Cardiac septum (tissue), 1 donor: ENCODE measurements around the gene HECW1. TPM values are rescaled to one million over a fixed set of nuclear protein-coding genes. Genes with fewer than 3 reads are reported as not detected.

ENCODE experiments used
- DNase-seq: peaks from one replicate; pipeline ENCODE4 v3.0.0-alpha.2; 2020; ENCODE audit warnings: low spot score
- intact Hi-C: fragments of 100-400 bp; cut with DNase I; formaldehyde crosslinking; loops from one replicate; pipeline ENCODE4 v1.14.0; 2022
- total RNA-seq: library from RNA; stranded (reverse); fragmentation: NEBNext Ultra II Directional; extraction: Animal tissue kit (Norgen Biotek cat#: 25700); gene quantifications from one replicate; pipeline ENCODE4 v1.2.1, GENCODE V29; 2021
- donor health status: DM: no; HTN: no; CAD: no.

Gene HECW1
- total RNA-seq, 1 donor from 2014 or later = not detected

DNA sequence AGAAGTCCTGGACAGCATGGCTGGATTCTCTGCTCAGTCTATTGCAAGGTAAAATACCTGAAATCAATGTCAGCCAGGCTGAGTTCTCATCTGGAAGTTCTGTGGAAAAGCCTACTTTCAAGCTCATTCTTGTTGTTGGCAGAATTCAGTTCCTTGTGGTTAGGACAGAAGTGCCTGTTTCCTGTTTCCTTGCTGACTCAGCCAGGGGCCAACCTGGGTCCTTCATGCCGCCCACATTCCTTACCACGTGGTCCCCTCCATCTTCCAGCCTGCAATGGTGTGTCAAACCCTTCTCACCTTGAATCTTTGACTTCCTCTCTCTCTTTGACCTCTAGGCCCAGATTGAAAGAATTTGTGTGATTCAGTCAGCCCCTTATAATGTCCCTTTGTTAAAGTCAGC lies 273.4 kb downstream of the HECW1 start:
- intact Hi-C loops = no loop called here
- no peak for DNase-seq

DNA sequence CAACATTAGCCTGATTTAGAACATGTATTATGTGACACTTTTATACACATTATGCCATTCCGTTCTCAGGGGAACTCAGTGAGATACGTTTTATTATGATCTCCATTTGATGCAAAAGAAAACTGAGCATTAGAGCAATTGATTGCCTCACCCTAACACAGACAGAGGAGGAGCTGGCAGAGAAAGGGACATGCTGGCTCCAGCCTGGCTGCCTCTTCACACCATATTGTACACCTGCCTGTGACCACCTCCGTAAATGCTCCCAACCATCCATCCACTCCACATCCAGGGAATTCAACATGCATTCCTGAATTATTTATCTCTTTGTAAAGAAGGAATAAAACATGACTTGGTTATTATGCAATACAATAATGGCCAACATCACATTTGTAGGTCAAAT lies 275.5 kb downstream of the HECW1 start:
- no peak for DNase-seq
- intact Hi-C loops = no loop called here

DNA sequence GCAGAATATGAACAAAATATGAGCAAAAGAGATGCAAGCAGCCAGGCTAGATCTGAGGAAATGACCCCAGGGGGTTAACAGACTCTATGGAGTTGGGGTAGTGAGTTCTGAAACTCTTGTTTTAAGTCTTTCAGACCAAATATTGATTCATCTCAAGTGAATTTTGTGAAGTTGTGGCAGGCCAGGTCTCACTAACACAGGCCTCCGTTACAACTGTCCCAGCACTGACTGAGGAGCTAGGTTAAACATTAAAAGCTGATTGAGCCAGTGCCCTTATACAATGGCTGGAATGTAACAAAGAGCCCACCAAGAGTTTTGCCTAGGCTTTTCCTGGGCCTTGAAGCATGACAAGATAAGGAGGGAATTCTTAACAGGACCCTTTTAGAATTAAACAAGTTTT lies 278.1 kb downstream of the HECW1 start:
- DNase-seq = no peak
- intact Hi-C loops = no loop called here

DNA sequence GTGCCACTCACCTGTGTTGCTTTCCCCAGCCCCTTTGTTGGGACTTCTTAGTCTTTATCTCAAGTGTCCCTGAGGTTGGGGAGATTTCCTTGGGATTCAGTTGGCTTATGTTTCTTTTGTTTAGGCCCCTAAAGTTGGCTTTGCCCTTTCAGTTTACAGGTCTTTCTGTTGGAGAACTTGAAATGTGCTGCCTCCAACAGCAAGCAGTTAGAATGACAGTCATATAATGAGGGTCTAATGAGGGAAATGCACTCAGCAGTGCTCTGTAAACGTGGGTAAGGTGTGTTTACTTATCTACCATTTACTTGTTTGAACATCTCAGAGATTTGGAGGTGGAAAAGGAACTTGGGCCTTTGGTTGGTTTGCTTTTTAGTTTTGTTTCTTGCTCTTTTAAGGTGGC lies 279.1 kb downstream of the HECW1 start:
- intact Hi-C loops = no loop called here
- DNase-seq = no peak

DNA sequence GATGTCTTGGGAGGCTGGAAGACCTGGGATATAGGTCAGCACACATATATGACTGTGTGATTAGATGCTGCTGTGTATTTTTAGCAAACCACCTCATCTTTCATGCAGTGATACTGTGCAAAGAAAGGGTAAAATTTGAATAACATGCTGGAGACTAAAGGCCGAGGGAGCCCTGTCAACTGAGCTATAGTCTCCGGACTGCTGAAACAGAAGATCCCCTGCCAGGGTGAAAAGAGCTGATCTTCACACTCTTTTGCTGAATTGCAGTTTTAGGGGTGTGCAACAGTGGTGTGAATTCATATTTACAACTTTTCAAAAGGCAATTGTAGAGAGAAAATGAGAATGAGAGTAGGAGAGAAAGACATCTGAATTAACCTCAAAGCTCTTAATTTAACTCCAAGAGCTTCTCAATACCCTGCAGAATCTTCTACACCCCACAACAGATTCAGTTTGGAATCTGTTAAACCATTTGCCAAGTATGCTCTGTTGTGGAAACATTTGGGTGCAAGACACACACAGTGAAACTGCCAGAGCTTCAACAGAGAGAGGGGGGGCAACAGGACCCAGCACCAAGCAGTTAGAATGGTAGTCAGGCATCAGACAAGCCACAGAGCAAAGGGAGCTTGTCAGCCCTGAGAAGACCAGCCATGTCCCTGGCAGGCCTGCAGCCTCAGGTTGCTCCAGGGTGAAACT lies 280.3 kb downstream of the HECW1 start:
- intact Hi-C loops = no loop called here
- no peak for DNase-seq

DNA sequence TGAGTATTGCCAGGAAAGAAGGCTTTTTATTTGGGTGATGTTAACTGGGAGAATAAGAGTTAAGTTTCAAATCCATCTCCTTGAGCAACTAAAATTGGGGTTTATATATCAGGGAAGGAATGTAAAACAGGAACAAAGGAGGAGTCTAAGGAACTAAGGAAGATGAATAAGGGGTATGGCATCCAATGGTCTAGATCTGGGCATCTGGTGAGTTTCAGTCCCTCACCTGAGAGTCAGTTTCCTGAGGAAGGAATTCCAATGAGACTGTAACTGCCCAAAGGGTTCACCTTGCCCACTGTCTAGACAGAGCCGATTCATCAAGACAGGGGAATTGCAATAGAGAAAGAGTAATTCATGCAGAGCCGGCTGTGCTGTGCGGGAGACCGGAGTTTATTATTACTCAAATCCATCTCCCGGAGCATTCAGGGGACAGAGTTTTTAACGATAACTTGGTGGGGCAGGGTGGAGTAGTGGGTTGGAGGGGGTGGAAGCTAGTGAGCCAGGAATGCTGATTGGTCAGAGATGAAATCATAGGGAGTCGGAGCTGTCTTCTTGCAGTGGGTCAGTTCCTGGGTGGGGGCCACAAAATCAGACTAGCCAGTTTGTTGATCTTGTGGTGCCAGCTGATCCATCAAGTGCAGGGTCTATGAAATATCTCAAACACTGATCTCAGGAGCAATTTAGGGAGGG lies 282.1 kb downstream of the HECW1 start:
- no peak for DNase-seq
- intact Hi-C loops = no loop called here

DNA sequence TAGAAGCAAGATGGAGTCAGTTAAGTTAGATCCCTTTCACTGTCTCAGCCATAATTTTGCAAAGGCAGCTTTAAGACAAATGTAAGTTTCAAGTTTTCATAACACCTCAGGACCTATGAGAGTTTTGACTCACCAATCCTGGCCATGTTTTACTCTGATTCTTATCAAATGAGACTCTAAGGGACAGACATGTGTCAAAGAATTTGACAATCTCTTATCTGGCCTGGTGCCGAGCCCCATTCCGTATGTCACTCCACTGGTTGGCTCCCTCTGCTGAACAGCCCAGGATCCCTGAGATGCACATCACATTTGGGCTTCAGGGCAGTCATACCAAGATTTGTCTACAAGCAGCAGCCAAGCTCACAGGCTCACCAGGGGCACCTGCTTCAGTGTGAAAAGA lies 282.9 kb downstream of the HECW1 start:
- no peak for DNase-seq
- intact Hi-C loops = no loop called here

DNA sequence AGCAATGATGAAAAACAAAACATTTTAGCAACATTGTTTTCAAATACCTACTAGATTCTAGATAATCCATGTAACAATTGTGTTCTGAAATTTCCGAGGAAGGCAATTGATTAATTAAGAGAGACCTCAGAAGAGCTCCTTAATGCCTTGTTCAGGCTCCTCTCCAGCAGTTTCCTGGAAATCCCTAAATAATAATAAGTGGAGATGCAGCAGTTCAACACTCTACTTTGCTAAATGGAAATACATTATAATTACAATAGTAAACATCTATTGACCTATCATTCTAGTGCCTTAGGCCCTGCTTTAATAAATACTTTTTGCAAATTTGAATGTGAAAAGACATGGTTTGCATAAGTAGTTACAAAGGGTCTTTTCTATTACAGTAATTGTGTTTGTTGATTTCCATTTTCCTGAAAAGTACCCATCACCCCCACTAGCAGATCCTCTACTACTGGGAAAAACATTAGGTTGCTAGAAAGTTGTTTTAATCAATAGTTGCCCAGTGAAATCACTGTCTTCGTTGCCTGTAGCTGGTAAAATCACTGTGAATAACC lies 283.8 kb downstream of the HECW1 start:
- intact Hi-C loops = no loop called here
- no peak for DNase-seq

DNA sequence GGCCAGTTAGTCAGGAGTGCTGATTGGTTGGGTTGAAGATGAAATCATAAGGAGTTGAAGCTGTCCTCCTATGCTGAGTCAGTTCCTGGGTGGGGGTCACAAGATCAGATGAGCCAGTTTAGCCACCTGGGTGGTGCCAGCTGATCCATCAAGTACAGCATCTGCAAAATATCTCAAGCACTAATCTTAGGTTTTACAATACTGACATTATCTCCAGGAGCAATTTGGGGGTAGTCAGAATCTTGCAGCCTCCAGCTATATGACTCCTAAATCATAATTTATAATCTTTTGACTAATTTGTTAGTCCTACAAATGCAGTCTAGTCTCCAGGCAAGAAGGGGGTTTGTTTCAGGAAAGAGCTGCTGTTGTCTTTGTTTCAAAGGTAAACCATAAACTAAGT lies 286.4 kb downstream of the HECW1 start:
- no peak for DNase-seq
- intact Hi-C loops = no loop called here

DNA sequence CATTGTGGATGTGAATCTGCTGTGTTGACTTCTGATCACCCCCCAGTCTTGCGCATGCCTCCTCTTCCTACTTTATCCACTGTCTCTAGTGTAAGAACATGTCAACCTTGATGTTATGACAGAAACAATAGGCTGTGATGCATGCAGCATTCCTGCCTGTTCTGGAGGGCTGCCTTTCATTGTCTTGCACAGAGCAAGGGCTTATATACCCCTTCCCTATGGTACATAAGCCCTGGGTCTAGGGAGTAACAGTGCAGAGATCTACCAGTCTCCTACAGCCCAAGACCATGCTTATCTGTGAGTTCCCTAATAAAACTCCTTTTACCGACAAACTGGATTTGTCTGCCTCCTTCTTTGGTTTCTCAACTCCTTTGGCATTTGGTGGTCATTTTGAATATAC lies 293.5 kb downstream of the HECW1 start:
- intact Hi-C loops = no loop called here
- DNase-seq = no peak

DNA sequence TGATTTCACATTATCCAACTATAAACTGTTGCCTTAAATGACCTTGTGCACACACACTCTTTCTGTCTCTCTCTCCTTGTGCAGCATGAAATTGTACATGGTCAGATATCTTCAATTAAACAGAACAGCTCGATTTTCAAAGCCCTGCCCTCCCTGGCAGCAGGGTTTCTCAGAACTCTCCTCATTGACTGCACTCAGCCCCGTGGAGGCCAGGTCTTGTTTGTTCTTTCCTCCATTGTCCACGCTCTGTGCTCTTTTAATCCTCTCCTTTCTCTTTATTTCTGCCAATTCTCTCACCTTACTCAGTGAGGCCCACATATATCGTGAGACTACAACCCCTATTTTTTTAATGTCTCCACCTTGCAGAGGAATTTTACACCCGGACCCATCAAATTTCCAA lies 294.5 kb downstream of the HECW1 start:
- intact Hi-C loops = no loop called here
- DNase-seq = no peak

DNA sequence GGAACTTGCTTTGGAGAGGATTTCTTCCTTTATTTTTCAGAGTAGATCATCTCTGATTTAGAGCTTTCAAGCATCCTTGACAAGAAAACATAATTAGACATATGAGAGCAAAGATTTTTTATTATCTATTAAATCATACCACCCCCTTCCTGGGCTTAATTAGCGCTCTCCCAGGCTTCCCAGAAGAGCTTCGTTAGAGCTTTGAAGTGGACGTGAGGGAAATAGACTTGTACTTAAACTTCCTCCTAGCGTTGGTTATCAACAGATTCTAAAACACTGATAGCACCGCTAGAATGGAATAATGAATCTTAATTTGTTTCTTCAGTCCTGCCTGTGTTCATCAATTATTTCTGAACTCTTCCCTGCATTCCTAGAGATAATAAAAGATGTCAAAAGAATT lies 296.5 kb downstream of the HECW1 start:
- intact Hi-C loops = no loop called here
- no peak for DNase-seq

DNA sequence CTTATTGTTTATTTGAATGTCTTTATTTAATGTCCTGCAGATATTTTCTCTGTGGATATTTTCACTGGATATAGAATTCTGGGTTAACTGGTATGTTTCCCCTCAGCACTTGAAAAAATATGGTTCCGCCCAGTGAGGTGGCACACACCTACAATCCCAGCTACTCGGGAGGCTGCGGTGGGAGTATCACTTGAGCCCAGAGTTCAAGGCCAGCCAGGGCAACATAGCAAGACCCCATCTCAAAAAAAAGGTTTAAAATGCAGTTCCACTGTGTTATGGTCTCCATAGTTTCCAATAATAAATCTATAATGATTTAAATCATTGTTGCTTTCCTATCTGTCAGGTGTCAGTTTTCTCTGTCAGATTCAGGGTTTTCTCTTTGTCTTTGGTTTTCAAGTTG lies 305.0 kb downstream of the HECW1 start:
- intact Hi-C loops = no loop called here
- no peak for DNase-seq

DNA sequence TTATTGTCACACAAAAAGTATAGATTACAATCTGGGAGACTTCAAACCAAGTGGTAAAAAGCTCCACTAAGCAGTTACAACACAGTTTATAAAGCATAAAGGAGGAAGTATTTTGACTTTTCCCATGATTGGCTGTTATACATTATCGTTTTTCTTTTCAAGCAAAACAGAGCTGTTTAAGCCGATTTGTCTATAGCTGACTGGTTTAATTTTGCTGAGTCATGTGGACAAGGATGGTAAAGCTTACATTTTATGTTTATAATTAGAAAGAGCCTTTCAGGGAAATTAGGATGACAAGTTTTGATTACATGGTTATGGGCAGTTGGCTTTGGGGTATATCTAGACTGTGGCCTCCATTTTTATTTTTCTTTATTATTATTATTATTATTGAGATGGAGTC lies 318.0 kb downstream of the HECW1 start:
- no peak for DNase-seq
- intact Hi-C loops = no loop called here

DNA sequence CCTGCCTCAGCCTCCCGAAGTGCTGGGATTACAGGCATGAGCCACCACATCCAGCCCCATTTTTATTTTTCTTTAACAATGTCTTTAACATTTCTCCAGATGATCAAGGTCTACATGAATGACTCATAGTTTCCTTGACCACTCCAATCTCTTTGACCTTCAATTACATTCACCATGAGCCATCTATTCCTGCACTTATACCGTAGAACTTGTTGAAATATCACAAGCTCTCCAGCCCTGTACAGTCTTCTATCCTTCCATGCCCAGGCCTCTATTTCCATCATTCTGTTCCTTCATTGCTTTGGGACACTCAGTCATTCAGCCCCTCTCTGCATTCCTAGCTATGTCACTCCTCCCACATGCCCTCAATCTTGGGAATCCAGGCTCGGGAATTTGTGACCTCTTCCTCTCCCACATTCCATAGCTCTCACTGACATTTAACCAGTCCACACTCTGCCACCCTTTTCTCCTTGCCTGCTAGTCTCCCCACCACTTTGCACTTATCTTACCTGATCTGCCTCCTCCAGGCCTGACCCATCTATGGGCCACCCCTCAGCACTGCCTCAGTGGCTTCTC lies 318.7 kb downstream of the HECW1 start:
- intact Hi-C loops = no loop called here
- no peak for DNase-seq

DNA sequence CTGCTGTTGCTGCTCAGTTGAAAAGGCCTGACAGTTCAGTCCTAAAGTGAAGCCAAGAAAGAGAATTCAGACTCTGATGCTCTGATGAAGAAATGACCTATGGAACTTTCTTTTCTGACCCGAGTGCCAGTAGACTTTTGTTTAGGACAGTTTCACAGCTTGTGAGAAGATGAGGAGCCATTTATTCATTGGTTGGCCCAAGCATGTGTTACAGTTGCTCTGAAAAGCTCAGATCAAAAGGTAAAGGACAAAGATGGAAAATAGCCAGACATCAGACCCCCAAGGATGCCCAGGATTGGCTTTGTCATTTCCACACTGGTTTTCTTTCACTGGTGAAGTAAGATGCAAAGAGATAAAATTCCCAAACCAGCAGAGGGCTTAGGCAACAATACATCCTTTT lies 321.2 kb downstream of the HECW1 start:
- intact Hi-C loops = no loop called here

DNA sequence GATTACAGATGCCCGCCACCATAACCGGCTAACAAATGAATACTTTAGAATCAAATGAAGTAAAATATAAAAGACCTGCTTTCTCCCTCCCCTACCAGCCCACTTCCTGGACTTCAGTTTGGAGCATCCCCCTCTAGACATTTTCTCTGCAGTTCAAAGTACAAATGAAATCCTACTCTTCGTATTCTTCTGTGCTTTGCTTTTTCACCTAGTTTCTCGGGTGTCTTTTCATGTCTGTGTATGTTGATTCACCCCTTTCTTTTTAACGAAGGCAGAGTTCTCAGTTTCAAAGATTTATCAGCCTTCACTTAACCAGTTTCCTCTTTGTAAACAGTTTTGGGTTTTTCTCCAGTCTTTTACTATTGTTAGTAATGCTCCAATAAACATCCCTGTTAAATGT lies 324.6 kb downstream of the HECW1 start:
- no peak for DNase-seq
- intact Hi-C loops = no loop called here

More for the DNA sequence above, 321.2 kb downstream of the HECW1 start:
- DNase-seq = no peak

DNA sequence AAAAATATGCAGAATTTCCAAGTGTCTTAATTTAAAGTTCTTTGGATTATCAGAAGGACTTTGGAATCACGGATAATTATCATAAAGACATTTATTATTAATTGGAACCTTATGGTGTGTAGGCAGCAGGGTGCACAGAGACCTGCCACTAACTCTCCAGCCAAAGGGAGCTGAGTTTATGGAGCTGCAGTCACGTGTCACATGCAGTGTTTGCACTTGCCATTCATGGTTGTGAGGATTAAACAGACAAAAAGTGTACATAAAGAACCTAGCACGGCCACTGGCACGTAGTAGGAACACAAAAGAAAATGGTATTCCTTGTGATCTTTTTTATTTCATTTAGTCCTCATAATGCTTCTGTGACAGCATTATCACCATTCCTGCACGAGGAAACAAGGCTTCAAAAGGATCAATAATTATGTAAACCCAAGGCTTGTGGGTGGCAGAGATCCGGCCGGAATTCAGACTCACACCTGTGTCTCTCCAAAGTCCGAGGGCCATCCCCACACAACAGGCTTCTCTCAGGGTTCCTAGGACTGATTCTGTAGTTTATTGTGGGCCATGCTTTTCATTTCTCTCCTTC lies 326.5 kb downstream of the HECW1 start:
- intact Hi-C loops = no loop called here
- DNase-seq = no peak

DNA sequence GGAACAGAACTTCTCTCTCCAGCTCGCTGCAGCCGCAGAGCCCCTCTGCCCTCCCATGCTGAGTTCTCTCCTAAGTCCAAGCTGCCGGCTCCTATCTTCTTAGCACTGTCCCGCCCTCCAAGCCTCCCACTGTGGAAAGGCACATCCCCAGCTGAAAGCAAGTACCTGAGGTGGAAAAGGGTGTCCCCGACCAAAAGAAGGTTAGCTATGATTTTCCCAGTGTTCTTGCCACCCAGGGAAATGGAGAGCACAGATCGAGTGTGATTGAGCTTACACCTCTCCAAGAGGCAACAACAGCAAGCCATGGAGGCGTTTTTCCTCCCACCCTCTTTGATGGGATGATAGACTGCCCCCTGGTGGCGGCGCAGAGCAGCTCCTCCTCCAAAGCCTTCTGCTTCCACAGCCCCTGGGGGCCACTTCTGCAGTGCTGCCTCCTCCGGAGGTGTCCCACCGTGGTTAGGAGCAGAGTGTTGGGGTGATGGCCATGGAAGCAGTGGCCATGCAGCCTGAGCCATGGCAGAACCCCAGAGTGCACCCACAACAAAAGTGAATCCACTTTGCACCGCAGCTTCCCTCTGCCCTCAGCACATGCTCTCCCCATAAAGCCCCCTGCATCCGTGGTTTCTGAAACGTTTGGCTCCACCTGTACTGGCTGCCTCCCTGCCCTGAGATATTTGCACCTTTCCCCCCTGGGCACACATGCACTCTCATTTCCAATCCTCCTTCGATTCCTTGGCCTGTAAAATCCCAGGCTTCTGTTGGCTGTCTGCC lies 327.4 kb downstream of the HECW1 start:
- intact Hi-C loops = no loop called here
- no peak for DNase-seq
